ENCODE data around the gene CREBBP.

CREBBP gene

DNA sequence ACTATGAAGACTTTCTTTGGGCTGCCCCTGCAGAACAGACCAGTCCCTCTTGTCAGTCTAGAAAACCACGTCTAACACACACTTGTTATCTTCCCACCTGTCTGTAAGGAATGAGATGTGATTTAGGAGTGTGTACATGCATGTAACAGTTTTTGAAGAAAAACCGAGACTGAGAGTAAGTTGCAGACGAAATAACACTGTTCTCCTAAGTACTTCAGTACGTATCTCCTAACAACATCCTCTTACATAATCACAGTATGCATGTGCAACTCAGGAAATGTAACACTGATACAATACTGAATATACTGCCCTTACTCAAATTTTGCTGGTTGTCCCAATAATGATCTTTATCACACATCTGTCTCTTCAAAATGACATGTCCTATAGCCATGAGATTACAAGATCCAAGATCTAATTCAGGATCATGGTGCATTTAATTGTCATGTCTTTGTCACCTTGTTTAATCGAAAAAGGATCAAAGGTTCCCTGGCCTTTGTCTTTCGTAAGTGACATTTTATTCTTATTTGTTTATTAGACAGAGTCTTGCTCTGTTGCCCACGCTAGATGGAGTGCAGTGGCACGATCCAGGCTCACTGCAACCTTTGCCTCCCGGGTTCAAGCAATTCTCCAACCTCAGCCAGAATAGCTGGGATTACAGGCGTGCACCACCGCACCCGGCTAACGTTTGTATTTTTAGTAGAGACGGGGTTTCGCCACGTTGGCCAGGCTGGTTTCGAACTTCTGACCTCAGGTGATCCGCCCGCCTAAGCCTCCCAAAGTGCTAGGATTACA, 25.6 kb downstream of the CREBBP start:
- no peak for TF ChIP-seq ZNF274 (IDR thresholded peaks at IDR 0.05; ENCODE audit: low read depth, low read length)
- H3K4me3 ChIP-seq (ENCODE audit: low read length): no peak overlapping the region

DNA sequence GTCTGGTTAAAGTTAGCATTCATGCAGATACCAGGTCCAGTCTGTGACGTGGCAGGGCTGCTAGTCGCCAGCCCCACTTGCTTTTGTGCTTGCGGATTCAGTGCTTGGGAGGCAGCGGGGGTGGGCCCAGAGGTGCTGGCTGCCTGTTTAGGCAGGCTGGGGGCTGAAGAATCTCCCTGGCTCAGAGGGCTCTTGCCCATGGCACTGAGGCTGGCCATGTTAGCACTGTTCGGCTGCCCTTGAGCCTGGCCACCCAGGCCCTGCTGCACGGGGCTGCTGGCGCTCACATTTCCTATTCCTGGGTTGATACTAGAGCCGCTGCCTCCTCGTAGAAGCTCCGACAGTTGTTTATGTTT, 30.0 kb downstream of the CREBBP start:
- no peak for TF ChIP-seq ZNF274 (IDR thresholded peaks at IDR 0.05; ENCODE audit: low read depth, low read length)
- H3K4me3 ChIP-seq (ENCODE audit: low read length): no peak overlapping the region

GRCh38 chr16:3849751-3850543, 30.6 kb downstream of the CREBBP start:
- no peak for TF ChIP-seq ZNF274 (IDR thresholded peaks at IDR 0.05; ENCODE audit: low read depth, low read length)
- no peak overlapping the region for H3K4me3 ChIP-seq (ENCODE audit: low read length)

GRCh38 chr16:3846595-3847091, 33.9 kb downstream of the CREBBP start:
- H3K4me3 ChIP-seq (ENCODE audit: low read length): no peak overlapping the region
- TF ChIP-seq ZNF274 (IDR thresholded peaks at IDR 0.05; ENCODE audit: low read depth, low read length): no peak

DNA sequence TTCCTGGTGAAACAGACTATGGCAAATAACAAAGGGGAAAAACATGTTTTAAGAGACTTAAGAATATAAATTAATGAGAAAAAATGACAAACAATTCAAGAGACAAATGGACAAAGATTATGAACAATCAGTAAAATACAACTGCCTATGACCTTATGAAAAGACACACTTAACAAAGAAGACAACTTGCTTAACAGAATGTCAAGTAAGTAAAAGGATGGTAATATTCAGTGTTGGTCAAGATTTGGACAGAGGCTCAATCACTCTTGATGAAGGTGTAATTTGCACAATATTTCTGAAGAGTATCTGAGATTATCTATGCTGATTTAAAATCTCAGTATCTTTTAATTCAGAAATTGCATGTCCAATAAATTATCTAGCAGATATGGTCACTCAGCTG, 34.4 kb downstream of the CREBBP start:
- TF ChIP-seq ZNF274 (IDR thresholded peaks at IDR 0.05; ENCODE audit: low read depth, low read length): no peak
- H3K4me3 ChIP-seq (ENCODE audit: low read length): no peak overlapping the region

- H3K4me3 ChIP-seq (ENCODE audit: low read length): no peak overlapping the region
- no peak for TF ChIP-seq ZNF274 (IDR thresholded peaks at IDR 0.05; ENCODE audit: low read depth, low read length)
These were observed 37.5 kb downstream of the CREBBP start for GRCh38 chr16:3842994-3843393.

DNA sequence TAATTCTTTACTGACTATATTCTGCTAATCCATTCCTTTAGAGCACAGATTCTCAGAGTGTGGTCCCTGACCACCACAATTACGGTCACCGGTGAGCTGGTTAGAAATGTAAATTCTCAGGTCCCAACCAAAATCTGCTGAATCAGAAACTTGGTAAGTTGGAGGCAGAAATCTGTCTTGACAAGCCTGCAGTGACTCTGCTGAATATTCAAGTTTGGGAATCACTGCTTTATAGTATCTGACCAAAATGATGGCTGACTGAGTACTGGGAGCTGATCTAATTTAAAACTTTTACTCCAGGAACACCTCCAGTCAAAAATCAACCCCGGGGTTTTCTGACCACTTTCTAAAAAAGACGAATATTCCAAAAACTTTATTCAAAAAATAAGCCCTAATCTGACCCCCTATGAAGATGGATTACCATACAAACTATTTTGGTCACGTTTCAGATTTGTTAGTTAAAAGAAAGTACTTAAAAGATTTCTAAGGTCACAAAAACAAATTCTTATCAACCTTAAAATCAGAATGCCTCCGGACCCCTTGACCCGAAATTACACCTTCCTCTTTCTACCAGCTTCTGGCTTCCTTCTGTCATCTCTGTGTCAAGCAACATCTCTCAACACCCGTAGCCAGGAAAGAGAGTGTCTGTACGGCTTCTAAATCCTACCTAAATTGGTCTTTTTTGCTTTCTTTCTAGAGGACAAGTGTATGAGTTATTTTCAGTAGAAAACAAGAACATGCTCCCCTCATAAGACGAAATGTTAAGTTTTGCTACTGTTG, 38.6 kb downstream of the CREBBP start:
- no peak overlapping the region for H3K4me3 ChIP-seq (ENCODE audit: low read length)
- TF ChIP-seq ZNF274 (IDR thresholded peaks at IDR 0.05; ENCODE audit: low read depth, low read length): no peak

GRCh38 chr16:3839402-3840184, 40.9 kb downstream of the CREBBP start:
- H3K4me3 ChIP-seq (ENCODE audit: low read length): no peak overlapping the region
- no peak for TF ChIP-seq ZNF274 (IDR thresholded peaks at IDR 0.05; ENCODE audit: low read depth, low read length)

DNA sequence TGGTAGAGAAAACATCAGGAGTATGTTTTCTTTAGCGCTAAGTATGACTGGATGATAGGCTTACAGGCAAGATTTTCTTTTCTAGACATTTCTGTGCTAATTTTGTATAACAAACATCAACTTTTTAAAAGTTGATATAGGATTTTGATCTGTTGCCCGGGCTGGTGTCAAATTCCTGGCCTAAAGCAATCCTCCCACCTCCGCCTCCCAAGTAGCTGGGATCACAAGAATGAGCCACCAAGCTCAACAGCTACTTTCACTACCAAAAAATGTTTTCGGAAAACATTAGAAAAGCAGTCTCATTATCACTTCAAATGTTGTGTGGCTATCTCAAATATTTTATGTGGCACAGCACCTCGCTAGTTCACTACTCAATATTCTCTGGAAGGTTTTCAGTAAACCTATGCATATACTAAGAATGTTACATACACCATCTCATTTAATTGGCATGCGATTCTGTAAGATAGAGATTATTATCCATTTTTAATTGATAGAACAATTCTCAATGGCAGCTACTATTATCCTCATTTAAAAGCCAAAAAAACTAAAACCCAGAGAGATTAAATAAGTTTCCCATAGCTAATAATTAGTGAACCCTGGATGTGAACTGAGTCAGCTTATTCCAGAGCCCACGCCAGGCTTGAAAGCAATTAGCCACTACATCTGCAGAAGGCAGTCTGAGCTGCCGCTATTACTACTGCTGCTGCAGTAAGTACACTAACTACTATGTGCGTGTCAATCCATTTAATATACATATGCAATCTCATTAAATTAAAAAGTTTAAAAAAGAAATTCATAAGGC, 41.7 kb downstream of the CREBBP start:
- TF ChIP-seq ZNF274 (IDR thresholded peaks at IDR 0.05; ENCODE audit: low read depth, low read length): no peak
- no peak overlapping the region for H3K4me3 ChIP-seq (ENCODE audit: low read length)

GRCh38 chr16:3837851-3838586, 42.5 kb downstream of the CREBBP start:
- no peak overlapping the region for H3K4me3 ChIP-seq (ENCODE audit: low read length)
- TF ChIP-seq ZNF274 (IDR thresholded peaks at IDR 0.05; ENCODE audit: low read depth, low read length): no peak

DNA sequence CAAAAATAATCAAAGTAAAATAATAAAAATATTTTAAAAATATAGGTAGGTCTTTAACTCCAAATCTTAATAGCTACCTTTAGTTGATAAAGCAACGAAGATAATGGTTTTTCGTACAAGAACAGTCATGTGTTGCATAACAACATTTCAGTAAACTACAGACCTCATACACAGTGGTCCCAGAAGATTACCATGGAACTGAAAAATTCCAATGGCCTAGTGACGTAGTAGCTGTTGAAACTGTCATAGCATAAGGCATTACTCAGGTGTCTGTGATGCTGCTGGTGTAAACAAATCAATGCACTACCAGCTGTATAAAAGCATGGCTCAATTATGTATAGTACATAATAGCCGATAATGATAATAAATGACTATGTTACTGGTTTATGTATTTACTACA, 43.9 kb downstream of the CREBBP start:
- no peak overlapping the region for H3K4me3 ChIP-seq (ENCODE audit: low read length)
- no peak for TF ChIP-seq ZNF274 (IDR thresholded peaks at IDR 0.05; ENCODE audit: low read depth, low read length)

DNA sequence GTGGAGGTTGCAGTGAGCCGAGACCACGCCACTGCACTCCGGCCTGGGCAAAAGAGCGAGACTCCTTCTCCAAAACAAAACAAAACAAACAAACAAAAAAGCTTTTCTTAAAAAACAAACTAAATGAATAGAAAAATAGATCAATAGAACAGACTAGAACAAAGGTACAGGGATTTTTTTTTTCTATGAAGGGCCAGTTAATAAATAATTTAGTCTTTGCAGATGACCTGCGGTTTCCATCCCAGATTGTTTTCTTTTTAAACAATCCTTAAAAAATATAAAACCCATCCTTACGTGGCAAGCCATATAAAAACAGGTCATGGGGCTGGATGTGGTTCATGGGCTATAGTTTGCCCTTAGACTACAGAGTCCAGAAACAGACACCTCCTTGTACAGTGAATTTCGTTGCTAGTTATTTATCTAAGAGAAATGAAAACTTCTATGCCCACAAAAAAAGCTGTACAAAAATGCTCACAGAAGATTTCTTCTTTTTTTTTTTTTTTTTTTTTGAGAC, 45.4 kb downstream of the CREBBP start:
- no peak overlapping the region for H3K4me3 ChIP-seq (ENCODE audit: low read length)
- TF ChIP-seq ZNF274 (IDR thresholded peaks at IDR 0.05; ENCODE audit: low read depth, low read length): no peak

Measured in GM08714 (cell line).